ENCODE results near the gene REPS1. TPM values are rescaled to one million over a fixed set of nuclear protein-coding genes. Genes with fewer than 3 reads are reported as not detected.

Gene REPS1
- total RNA-seq, 1 experiment from 2014 or later = 28.6 TPM

- no TSS peak for BruUV-seq (replicated peaks)
- CTCF ChIA-PET = no interaction called here
- no peak for TF ChIP-seq POLR2AphosphoS5 (IDR thresholded peaks at IDR 0.05; ENCODE audit: low read depth, low read length)
- no peak for TF ChIP-seq TCF7L2 (IDR thresholded peaks at IDR 0.05; ENCODE audit: low read depth, low read length)
- no peak for TF ChIP-seq SIN3A (IDR thresholded peaks at IDR 0.05; ENCODE audit: borderline replicate concordance, insufficient read depth, low read depth, low read length)
- TF ChIP-seq CTCF (IDR thresholded peaks at IDR 0.05) = no peak
- no peak for TF ChIP-seq REST (IDR thresholded peaks at IDR 0.05; ENCODE audit: insufficient read depth in 1 of 2, low read depth in 2 of 2, low read length in 1 of 2)
- Histone ChIP-seq H3K4me3 (ENCODE audit: low read depth in 2 of 2, low read length in 2 of 2) (no peak overlapping the region), H3K27me3 (ENCODE audit: control insufficient read depth, insufficient read depth, low read length) (no peaks in the 10 kb centered on the region), H3K9me3 (ENCODE audit: control insufficient read depth, insufficient read depth, low read depth, low read length) (no peaks in the 10 kb centered on the region), H3K4me1 (ENCODE audit: control insufficient read depth, insufficient read depth, low read length) (peaks cover 16% of the 10 kb centered on the region; the same call in 1 of the 2 replicates), H3K27ac (ENCODE audit: low read length) (no peak overlapping the region), H3K36me3 (ENCODE audit: control insufficient read depth, insufficient read depth, low read length) (no peaks in the 10 kb centered on the region)
- POLR2A ChIA-PET = no interaction called here
- peak; percentile 68 for DNase-seq (ENCODE audit: low read depth, low spot score)
- intact Hi-C loops (cut with micrococcal nuclease; ENCODE audit: unreplicated experiment) = no loop called here
- ATAC-seq = peak; percentile 85
- in situ Hi-C loops (cut with HindIII; ENCODE audit: low pct_unique_long_range_greater_than_20kb, low sequenced_read_pairs) = no loop called here
Measured at GRCh38 chr6:138970856-138971425, 17.1 kb downstream of the REPS1 start.

- H3K4me1 ChIP-seq (ENCODE audit: control insufficient read depth, insufficient read depth, low read length) = peaks cover 16% of the 10 kb centered on the region; the same call in 1 of the 2 replicates
- in situ Hi-C loops (cut with HindIII; ENCODE audit: low pct_unique_long_range_greater_than_20kb, low sequenced_read_pairs) = no loop called here
- H3K36me3 ChIP-seq (ENCODE audit: control insufficient read depth, insufficient read depth, low read length) = no peaks in the 10 kb centered on the region
- no TSS peak for BruUV-seq (replicated peaks)
- H3K4me3 ChIP-seq (ENCODE audit: low read depth in 2 of 2, low read length in 2 of 2) = no peak overlapping the region
- H3K27me3 ChIP-seq (ENCODE audit: control insufficient read depth, insufficient read depth, low read length) = no peaks in the 10 kb centered on the region
- ATAC-seq (no peak), DNase-seq (ENCODE audit: low read depth, low spot score) (no peak)
- intact Hi-C loops (cut with micrococcal nuclease; ENCODE audit: unreplicated experiment) = no loop called here
- H3K27ac ChIP-seq (ENCODE audit: low read length) = no peak overlapping the region
- ChIA-PET POLR2A (no interaction called here), CTCF (no interaction called here)
- TF ChIP-seq SIN3A (IDR thresholded peaks at IDR 0.05; ENCODE audit: borderline replicate concordance, insufficient read depth, low read depth, low read length) (no peak), REST (IDR thresholded peaks at IDR 0.05; ENCODE audit: insufficient read depth in 1 of 2, low read depth in 2 of 2, low read length in 1 of 2) (no peak), TCF7L2 (IDR thresholded peaks at IDR 0.05; ENCODE audit: low read depth, low read length) (no peak), POLR2AphosphoS5 (IDR thresholded peaks at IDR 0.05; ENCODE audit: low read depth, low read length) (no peak), CTCF (IDR thresholded peaks at IDR 0.05) (no peak)
- no peaks in the 10 kb centered on the region for H3K9me3 ChIP-seq (ENCODE audit: control insufficient read depth, insufficient read depth, low read depth, low read length)
Measured at GRCh38 chr6:138970159-138970558, 17.9 kb downstream of the REPS1 start.

Data from Panc1 (cell line).